Mesothelial cell of epicardium (in vitro differentiated cells): ENCODE data around the gene CEP250. TPM values are rescaled to one million over a fixed set of nuclear protein-coding genes. Genes with fewer than 3 reads are reported as not detected.
"Not testable (repeated sequence)": the region's sequence is repeated elsewhere in the genome, so short reads cannot be mapped to it uniquely, and the experiment has no call there.

Experiments
- DNase-seq, 2 experiments: peaks; one replicate each; pipeline ENCODE4 v3.0.0; 2021; ENCODE audit warnings: low spot score in 2 of 2; ENCODE audit not compliant: unreplicated experiment in 2 of 2
- H3K27ac Mint-ChIP-seq: 2 replicates; pipeline ENCODE4 v1.8.0; 2021; ENCODE audit warnings: mixed read lengths
- H3K27me3 Mint-ChIP-seq: 2 replicates; pipeline ENCODE4 v1.8.0; 2021; ENCODE audit warnings: low read depth, mixed read lengths
- H3K36me3 Mint-ChIP-seq: 2 replicates; pipeline ENCODE4 v1.8.0; 2021; ENCODE audit warnings: mixed read lengths
- H3K4me1 Mint-ChIP-seq: 2 replicates; pipeline ENCODE4 v1.8.0; 2021; ENCODE audit warnings: mixed read lengths
- H3K4me3 Mint-ChIP-seq: 2 replicates; pipeline ENCODE4 v1.8.0; 2021; ENCODE audit warnings: mild to moderate bottlenecking, moderate library complexity, mixed read lengths
- H3K9me3 Mint-ChIP-seq: 2 replicates; pipeline ENCODE4 v1.8.0; 2021; ENCODE audit warnings: mixed read lengths
- total RNA-seq: library from RNA; stranded (reverse); gene quantifications from 3 replicates; pipeline ENCODE4 v1.2.1, GENCODE V29; 2021
- TF ChIP-seq, protein P1 (sequence below): fragments of 200-600 bp; sonication (generic); IDR thresholded peaks from one replicate; pipeline ENCODE4 v1.5.0; 2021; ENCODE audit warnings: antibody characterized with exemption; ENCODE audit not compliant: unreplicated experiment

CEP250 gene
- total RNA-seq, 1 donor from 2014 or later, result 65.5 TPM

DNA sequence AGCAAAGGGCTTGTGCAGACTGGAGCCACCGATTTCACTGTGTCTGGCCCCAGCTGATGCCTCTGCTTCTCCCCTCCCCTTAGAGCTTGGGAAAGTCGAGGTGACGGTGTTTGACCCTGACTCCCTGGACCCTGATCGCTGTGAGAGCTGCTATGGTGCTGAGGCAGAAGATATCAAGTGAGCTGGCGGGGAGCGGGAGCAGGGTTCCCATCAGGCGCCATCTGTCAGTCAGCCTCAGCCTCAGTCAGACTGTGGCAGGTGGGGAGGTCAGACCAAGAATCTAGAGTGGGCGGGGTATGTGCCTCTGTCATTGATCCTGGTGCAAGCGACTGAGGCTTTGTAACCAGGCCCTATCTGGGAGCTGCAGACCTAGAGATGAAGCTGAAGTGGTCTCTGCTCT is 91.9 kb downstream of the CEP250 start:
- TF ChIP-seq, protein P1, sequence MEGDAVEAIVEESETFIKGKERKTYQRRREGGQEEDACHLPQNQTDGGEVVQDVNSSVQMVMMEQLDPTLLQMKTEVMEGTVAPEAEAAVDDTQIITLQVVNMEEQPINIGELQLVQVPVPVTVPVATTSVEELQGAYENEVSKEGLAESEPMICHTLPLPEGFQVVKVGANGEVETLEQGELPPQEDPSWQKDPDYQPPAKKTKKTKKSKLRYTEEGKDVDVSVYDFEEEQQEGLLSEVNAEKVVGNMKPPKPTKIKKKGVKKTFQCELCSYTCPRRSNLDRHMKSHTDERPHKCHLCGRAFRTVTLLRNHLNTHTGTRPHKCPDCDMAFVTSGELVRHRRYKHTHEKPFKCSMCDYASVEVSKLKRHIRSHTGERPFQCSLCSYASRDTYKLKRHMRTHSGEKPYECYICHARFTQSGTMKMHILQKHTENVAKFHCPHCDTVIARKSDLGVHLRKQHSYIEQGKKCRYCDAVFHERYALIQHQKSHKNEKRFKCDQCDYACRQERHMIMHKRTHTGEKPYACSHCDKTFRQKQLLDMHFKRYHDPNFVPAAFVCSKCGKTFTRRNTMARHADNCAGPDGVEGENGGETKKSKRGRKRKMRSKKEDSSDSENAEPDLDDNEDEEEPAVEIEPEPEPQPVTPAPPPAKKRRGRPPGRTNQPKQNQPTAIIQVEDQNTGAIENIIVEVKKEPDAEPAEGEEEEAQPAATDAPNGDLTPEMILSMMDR, result no peak
- H3K27ac Mint-ChIP-seq, result no peak overlapping the region

DNA sequence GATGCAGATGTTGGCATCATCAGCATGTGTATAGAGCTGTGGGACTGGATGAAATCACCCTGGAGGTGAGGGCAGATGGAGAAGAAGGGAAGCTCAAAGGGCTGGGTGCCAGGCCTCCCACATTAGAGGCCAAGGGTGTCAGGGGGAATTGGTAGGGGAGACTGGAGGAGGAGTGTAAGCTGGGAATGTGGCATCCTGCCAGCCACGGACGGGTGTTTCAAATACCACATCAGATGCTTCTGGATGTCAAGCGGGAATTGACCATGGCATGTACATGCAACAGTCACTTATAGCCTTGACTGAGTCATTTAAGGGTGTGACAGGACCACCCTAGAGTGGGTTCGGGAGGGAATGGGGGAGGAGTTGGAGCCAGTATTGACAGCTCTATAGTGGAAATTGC is 96.1 kb downstream of the CEP250 start:
- peaks cover 22% of the 10 kb centered on the region for H3K36me3 Mint-ChIP-seq
- H3K27me3 Mint-ChIP-seq, result no peaks in the 10 kb centered on the region
- H3K4me1 Mint-ChIP-seq, result no peaks in the 10 kb centered on the region
- TF ChIP-seq, protein P1, result no peak
- H3K9me3 Mint-ChIP-seq, result no peaks in the 10 kb centered on the region
- DNase-seq, result no peak
- H3K27ac Mint-ChIP-seq, result no peak overlapping the region
- no peak overlapping the region for H3K4me3 Mint-ChIP-seq

More for the DNA sequence above, 91.9 kb downstream of the CEP250 start:
- Mint-ChIP-seq H3K27me3 (no peaks in the 10 kb centered on the region), H3K36me3 (peaks cover 12% of the 10 kb centered on the region), H3K9me3 (no peaks in the 10 kb centered on the region), H3K4me1 (peaks cover 6% of the 10 kb centered on the region), H3K4me3 (no peak overlapping the region)
- no peak for DNase-seq

DNA sequence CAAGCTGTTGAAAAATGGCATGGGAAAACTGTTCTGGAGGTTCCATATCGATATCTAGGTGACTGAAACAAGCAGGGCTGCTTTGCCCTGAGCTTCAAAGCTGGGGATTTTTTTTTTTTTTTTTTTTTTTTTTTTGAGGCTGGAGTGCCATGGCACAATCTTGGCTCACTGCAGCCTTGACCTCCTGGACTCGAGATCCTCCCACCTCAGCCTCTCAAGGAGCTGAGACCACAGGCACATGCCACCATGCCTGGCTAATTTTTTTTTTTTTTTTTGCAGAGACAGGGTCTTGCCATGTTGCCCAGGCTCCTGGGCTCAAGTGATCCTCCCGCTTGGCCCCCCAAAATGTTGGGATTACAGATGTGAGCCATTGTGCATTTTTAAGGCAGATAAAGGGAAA is 97.5 kb downstream of the CEP250 start:
- no peaks in the 10 kb centered on the region for H3K9me3 Mint-ChIP-seq
- DNase-seq, result no peak
- H3K36me3 Mint-ChIP-seq, result peaks cover 28% of the 10 kb centered on the region
- no peak overlapping the region for H3K27ac Mint-ChIP-seq
- TF ChIP-seq, protein P1, result no peak
- no peak overlapping the region for H3K4me3 Mint-ChIP-seq
- H3K4me1 Mint-ChIP-seq, result no peaks in the 10 kb centered on the region
- H3K27me3 Mint-ChIP-seq, result no peaks in the 10 kb centered on the region

DNA sequence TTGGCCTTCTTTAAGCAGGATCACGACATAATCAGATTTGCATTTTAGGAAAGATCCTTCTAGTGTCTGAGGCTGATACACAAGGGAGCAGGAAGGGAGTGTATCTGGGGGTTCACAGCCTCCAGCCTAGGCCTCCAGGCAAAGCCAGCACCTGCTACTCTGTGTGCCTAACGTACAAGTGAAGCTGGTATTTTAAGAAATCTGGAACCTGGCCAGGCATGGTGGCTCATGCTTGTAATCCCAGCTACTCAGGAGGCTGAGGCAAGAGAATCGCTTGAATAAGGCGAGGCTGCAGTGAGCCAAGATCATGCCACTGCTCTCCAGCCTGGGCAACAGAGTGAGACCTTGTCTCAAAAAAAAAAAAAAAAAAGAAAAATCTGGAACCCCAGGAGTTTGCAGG is 100.1 kb downstream of the CEP250 start:
- not testable (repeated sequence) for H3K4me3 Mint-ChIP-seq, H3K27me3 Mint-ChIP-seq, H3K9me3 Mint-ChIP-seq, DNase-seq, H3K27ac Mint-ChIP-seq, H3K4me1 Mint-ChIP-seq
- peaks cover 27% of the 10 kb centered on the region for H3K36me3 Mint-ChIP-seq

DNA sequence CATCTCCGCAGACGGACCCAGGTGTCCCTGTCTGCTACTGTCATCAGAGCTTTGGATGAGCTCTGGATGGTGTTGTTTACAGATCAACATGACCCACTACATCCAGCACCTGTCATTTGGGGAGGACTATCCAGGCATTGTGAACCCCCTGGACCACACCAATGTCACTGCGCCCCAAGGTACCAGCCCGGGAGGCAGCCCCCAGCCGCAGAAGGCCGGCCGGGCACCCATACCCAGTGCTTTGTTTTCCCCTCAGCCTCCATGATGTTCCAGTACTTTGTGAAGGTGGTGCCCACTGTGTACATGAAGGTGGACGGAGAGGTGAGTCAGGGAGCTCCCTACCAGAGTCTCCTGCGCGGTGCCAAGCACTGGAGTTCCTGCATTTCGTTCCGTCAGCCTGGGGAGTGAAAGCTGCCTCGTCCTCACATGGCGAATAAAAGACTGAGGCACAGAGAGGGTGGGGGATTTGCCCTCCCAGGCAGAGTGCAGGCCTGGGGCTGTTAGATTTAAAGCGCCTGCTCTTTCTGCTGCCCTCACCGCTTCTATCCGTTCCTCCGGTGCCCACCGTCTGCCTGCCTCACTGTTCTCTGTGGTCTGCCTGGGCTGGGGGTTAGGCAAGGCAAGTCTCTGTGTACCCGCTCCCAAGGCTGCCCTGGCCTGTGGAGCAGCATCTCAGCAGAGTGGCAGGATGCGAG is 100.7 kb downstream of the CEP250 start:
- Mint-ChIP-seq H3K4me3 (no peak overlapping the region), H3K27ac (no peak overlapping the region)
- TF ChIP-seq, protein P1, result no peak

DNA sequence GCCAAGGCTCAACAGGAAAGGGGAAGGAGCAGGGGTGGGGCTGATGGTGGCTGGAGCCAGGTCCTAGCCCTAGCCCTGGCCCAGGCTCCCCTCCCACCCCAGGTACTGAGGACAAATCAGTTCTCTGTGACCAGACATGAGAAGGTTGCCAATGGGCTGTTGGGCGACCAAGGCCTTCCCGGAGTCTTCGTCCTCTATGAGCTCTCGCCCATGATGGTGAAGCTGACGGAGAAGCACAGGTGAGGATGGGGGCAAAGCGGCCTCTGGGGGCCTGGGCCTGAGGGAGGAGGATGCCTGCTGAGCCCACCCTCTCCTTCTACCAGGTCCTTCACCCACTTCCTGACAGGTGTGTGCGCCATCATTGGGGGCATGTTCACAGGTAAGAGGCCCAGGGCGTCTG is 101.5 kb downstream of the CEP250 start:
- TF ChIP-seq, protein P1, result no peak
- Mint-ChIP-seq H3K9me3 (no peaks in the 10 kb centered on the region), H3K4me1 (no peaks in the 10 kb centered on the region), H3K27ac (no peak overlapping the region), H3K36me3 (peaks cover 27% of the 10 kb centered on the region), H3K27me3 (no peaks in the 10 kb centered on the region), H3K4me3 (no peak overlapping the region)
- DNase-seq, result no peak

More for the DNA sequence above, 100.7 kb downstream of the CEP250 start:
- Mint-ChIP-seq H3K9me3 (no peaks in the 10 kb centered on the region), H3K36me3 (peaks cover 27% of the 10 kb centered on the region), H3K4me1 (no peaks in the 10 kb centered on the region), H3K27me3 (no peaks in the 10 kb centered on the region)
- no peak for DNase-seq
